HepG2 (cell line): ENCODE results near the gene NOL11. TPM values are rescaled to one million over a fixed set of nuclear protein-coding genes. Genes with fewer than 3 reads are reported as not detected.

Source experiments
- ATF4 ChIP-seq, 2 experiments: fragments of 450-650 bp in 1 of 2; sonication (generic) in 1 of 2; formaldehyde crosslinking; IDR thresholded peaks; 2 replicates each; pipeline versions ENCODE4 v1.5.0 to v1.8.0; 2020 to 2022; ENCODE audit warnings: mild to moderate bottlenecking in 1 of 2, missing genetic modification reagents in 1 of 2
- CCDC6 ChIP-seq: sonication (generic); formaldehyde crosslinking; IDR thresholded peaks from 2 replicates; pipeline ENCODE4 v1.8.1; 2022; ENCODE audit warnings: mild to moderate bottlenecking, missing genetic modification reagents, moderate library complexity
- FUBP1 ChIP-seq: sonication (generic); formaldehyde crosslinking; IDR thresholded peaks from 2 replicates; pipeline ENCODE4 v1.5.1; 2020; ENCODE audit warnings: missing genetic modification reagents, mild to moderate bottlenecking, borderline replicate concordance
- HNF4A ChIP-seq: sonication (generic); formaldehyde crosslinking; IDR thresholded peaks from 2 replicates; pipeline ENCODE4 v1.4.0; 2020; ENCODE audit warnings: missing genetic modification reagents
- KAT7 ChIP-seq: IDR thresholded peaks from 2 replicates; pipeline ENCODE4 v1.6.1; 2018; ENCODE audit warnings: borderline replicate concordance, missing compliant biosample characterization
- KLF11 ChIP-seq: IDR thresholded peaks from 2 replicates; pipeline ENCODE4 v1.6.1; 2016; ENCODE audit warnings: missing compliant biosample characterization
- MLXIP ChIP-seq: sonication (generic); formaldehyde crosslinking; IDR thresholded peaks from 2 replicates; pipeline ENCODE4 v1.9.0; 2021; ENCODE audit warnings: missing genetic modification reagents, borderline replicate concordance
- MTA3 ChIP-seq: sonication (generic); formaldehyde crosslinking; IDR thresholded peaks from 2 replicates; pipeline ENCODE4 v1.4.0; 2020; ENCODE audit warnings: missing genetic modification reagents
- NAIF1 ChIP-seq: sonication (generic); formaldehyde crosslinking; IDR thresholded peaks from 2 replicates; pipeline ENCODE4 v1.5.0; 2020; ENCODE audit warnings: mild to moderate bottlenecking, missing genetic modification reagents, borderline replicate concordance
- REST ChIP-seq, 2 experiments: IDR thresholded peaks; 2 replicates each; pipeline ENCODE4 v1.6.1; 2011 to 2012; ENCODE audit warnings: low read length in 2 of 2, borderline replicate concordance in 1 of 2, low read depth in 1 of 2, mild to moderate bottlenecking in 1 of 2, moderate library complexity in 1 of 2
- SNRNP70 ChIP-seq: fragments of 200-400 bp; formaldehyde crosslinking; IDR thresholded peaks from 2 replicates; pipeline ENCODE4 v1.6.1; 2017; ENCODE audit warnings: mild to moderate bottlenecking, low read depth, low read length, moderate library complexity
- SP5 ChIP-seq: IDR thresholded peaks from 2 replicates; pipeline ENCODE4 v1.6.1; 2016; ENCODE audit warnings: low read depth, borderline replicate concordance
- ZBTB8A ChIP-seq: sonication (generic); formaldehyde crosslinking; IDR thresholded peaks from 2 replicates; pipeline ENCODE4 v1.4.0; 2020; ENCODE audit warnings: mild to moderate bottlenecking, low read depth, missing genetic modification reagents, borderline replicate concordance
- ZNF138 ChIP-seq: sonication (generic); formaldehyde crosslinking; IDR thresholded peaks from 2 replicates; pipeline ENCODE4 v1.5.0; 2020; ENCODE audit warnings: mild to moderate bottlenecking, low read depth, missing genetic modification reagents
- ZNF496 ChIP-seq: sonication (generic); formaldehyde crosslinking; IDR thresholded peaks from 2 replicates; pipeline ENCODE4 v1.8.1; 2023; ENCODE audit warnings: mild to moderate bottlenecking, moderate library complexity, missing genetic modification reagents; ENCODE audit not compliant: insufficient replicate concordance
- ZNF580 ChIP-seq: IDR thresholded peaks from 2 replicates; pipeline ENCODE4 v1.6.1; 2016; ENCODE audit warnings: low read depth, borderline replicate concordance
- ZNF704 ChIP-seq: sonication (generic); formaldehyde crosslinking; IDR thresholded peaks from 2 replicates; pipeline ENCODE4 v1.8.1; 2023; ENCODE audit warnings: mild to moderate bottlenecking, inconsistent platforms, moderate library complexity, missing genetic modification reagents, borderline replicate concordance
- ZNF776 ChIP-seq: sonication (generic); formaldehyde crosslinking; IDR thresholded peaks from 2 replicates; pipeline ENCODE4 v1.4.0; 2020; ENCODE audit warnings: mild to moderate bottlenecking, missing genetic modification reagents
- polyA plus RNA-seq, 8 experiments: library from polyadenylated mRNA; depleted of rRNA in 3 of 8; stranded (reverse) in 7 of 8; unstranded in 1 of 8; fragments of >200 nt; fragmentation: Illumina TruSeq in 4 of 8; extraction: Trizol in 4 of 8; gene quantifications; 2 replicates each; pipeline versions ENCODE4 v1.2.1 to v1.2.3, GENCODE V29; 2011 to 2016; ENCODE audit warnings: low read depth in 4 of 8, missing spikeins in 1 of 8, mixed read lengths in 1 of 8; ENCODE audit not compliant: insufficient read depth in 1 of 8
- total RNA-seq, 5 experiments: library from RNA; depleted of rRNA; stranded (reverse); fragments of >200 nt; fragmentation: Illumina TruSeq; extraction: Trizol; gene quantifications; 2 replicates each; pipeline ENCODE4 v1.2.3, GENCODE V29; 2016; ENCODE audit warnings: low read depth in 1 of 5

NOL11 gene
- total and polyA plus RNA-seq, 2 of the 13 experiments (the other 11 are each of a cell fraction or from before 2014, with no cell fraction given): 45.8 to 124 TPM

GRCh38 chr17:67779098-67779672 is 61.4 kb downstream of the NOL11 start (continued):
- TF ChIP-seq ATF4 (CRISPR knock-in tag; IDR thresholded peaks at IDR 0.05) (no peak), ZNF776 (no peak), SNRNP70 (no peak), ZNF580 (CRISPR knock-in tag) (no peak), REST (IDR thresholded peaks at IDR 0.05; ENCODE audit: borderline replicate concordance in 1 of 2, low read depth in 1 of 2, low read length in 2 of 2) (no peak), CCDC6 (CRISPR knock-in tag) (no peak), SP5 (CRISPR knock-in tag) (no peak), ZNF496 (CRISPR knock-in tag) (no peak), MLXIP (CRISPR knock-in tag) (no peak), FUBP1 (CRISPR knock-in tag) (no peak), KLF11 (CRISPR knock-in tag) (no peak), ZBTB8A (CRISPR knock-in tag) (no peak), ZNF704 (no peak), MTA3 (CRISPR knock-in tag) (no peak), KAT7 (0 out of 2 replicates have a peak, but pooled peaks have one; percentile 24), NAIF1 (no peak), ZNF138 (CRISPR knock-in tag) (no peak), HNF4A (CRISPR knock-in tag) (0 out of 2 replicates have a peak, but pooled peaks have one; percentile 18)
